ENCODE results near the gene ARRDC4.

ARRDC4 gene

GRCh38 chr15:97915261-97915660 is 45.2 kb upstream of the ARRDC4 start:
- POLR2A ChIA-PET: no interaction called here

GRCh38 chr15:97921296-97921865 is 39.1 kb upstream of the ARRDC4 start:
- Histone ChIP-seq H3K4me3 (ENCODE audit: low read depth, low read length) (no peak overlapping the region), H3K4me1 (ENCODE audit: control insufficient read depth, insufficient read depth, low read length) (no peaks in the 10 kb centered on the region), H3K36me3 (ENCODE audit: control insufficient read depth in 2 of 2, insufficient read depth in 1 of 2, low read length in 2 of 2) (no peaks in the 10 kb centered on the region; a peak in 1 of 3 replicates), H3K27ac (ENCODE audit: extremely low read depth, low read depth, low read length) (no peak overlapping the region), H3K9me3 (ENCODE audit: control insufficient read depth, insufficient read depth, low read depth, low read length) (no peaks in the 10 kb centered on the region; the same call in none of the 2 replicates)
- ChIA-PET CTCF (interaction anchor here (0.7 kb wide), 1 partner anchor 1379 kb away, joined by 5 read pairs; no protein-coding TSS in a partner anchor), POLR2A (no interaction called here)
- TF ChIP-seq ZNF654 (tag by site-specific recombination; IDR thresholded peaks at IDR 0.05; ENCODE audit: low read depth) (no peak), SP2 (tag by site-specific recombination; IDR thresholded peaks at IDR 0.05) (no peak), SP7 (tag by site-specific recombination; IDR thresholded peaks at IDR 0.05) (no peak), ZNF561 (tag by site-specific recombination; IDR thresholded peaks at IDR 0.05; ENCODE audit: borderline replicate concordance) (no peak), BCL6B (tag by site-specific recombination; IDR thresholded peaks at IDR 0.05) (no peak), IKZF3 (tag by site-specific recombination; IDR thresholded peaks at IDR 0.05) (no peak), ZFHX2 (tag by site-specific recombination; conservative IDR thresholded peaks at IDR 0.05) (no peak), ZFP41 (tag by site-specific recombination; IDR thresholded peaks at IDR 0.05; ENCODE audit: borderline replicate concordance) (no peak), CTCF (tag by site-specific recombination; IDR thresholded peaks at IDR 0.05) (no peak), KLF16 (tag by site-specific recombination; IDR thresholded peaks at IDR 0.05) (no peak), ZBTB20 (tag by site-specific recombination; IDR thresholded peaks at IDR 0.05) (no peak)

More at GRCh38 chr15:97915261-97915660, 45.2 kb upstream of the ARRDC4 start:
- Histone ChIP-seq H3K9me3 (ENCODE audit: control insufficient read depth, insufficient read depth, low read depth, low read length) (no peaks in the 10 kb centered on the region), H3K4me3 (ENCODE audit: low read depth, low read length) (no peak overlapping the region), H3K4me1 (ENCODE audit: control insufficient read depth, insufficient read depth, low read length) (no peaks in the 10 kb centered on the region), H3K36me3 (ENCODE audit: control insufficient read depth in 2 of 2, insufficient read depth in 1 of 2, low read length in 2 of 2) (no peaks in the 10 kb centered on the region), H3K27ac (ENCODE audit: extremely low read depth, low read depth, low read length) (no peak overlapping the region)
- TF ChIP-seq ZNF623 (tag by site-specific recombination; IDR thresholded peaks at IDR 0.05) (no peak), REST (tag by site-specific recombination; IDR thresholded peaks at IDR 0.05) (no peak), ZNF146 (tag by site-specific recombination; IDR thresholded peaks at IDR 0.05) (no peak), GLI4 (tag by site-specific recombination; IDR thresholded peaks at IDR 0.05) (no peak), ZNF132 (tag by site-specific recombination; IDR thresholded peaks at IDR 0.05; ENCODE audit: borderline replicate concordance) (no peak), ZNF280C (tag by site-specific recombination; IDR thresholded peaks at IDR 0.05) (no peak), RBAK (tag by site-specific recombination; IDR thresholded peaks at IDR 0.05) (no peak), ZNF426 (tag by site-specific recombination; IDR thresholded peaks at IDR 0.05) (no peak), ZNF366 (tag by site-specific recombination; conservative IDR thresholded peaks at IDR 0.05) (no peak), ZNF335 (tag by site-specific recombination; conservative IDR thresholded peaks at IDR 0.05) (no peak)
- CTCF ChIA-PET: interaction anchor here (0.9 kb wide), 1 partner anchor 10 kb away, joined by 4 read pairs; no protein-coding TSS in a partner anchor
